H9 (cell line): Measurements from ENCODE around the gene FAM177A1. TPM values are rescaled to one million over a fixed set of nuclear protein-coding genes. Genes with fewer than 3 reads are reported as not detected.
"Not testable (repeated sequence)": the region's sequence is repeated elsewhere in the genome, so short reads cannot be mapped to it uniquely, and the experiment has no call there.

Experiments
- DNase-seq: peaks from one replicate; pipeline ENCODE4 v3.0.0-alpha.2; 2017
- H2AFZ ChIP-seq: one replicate; pipeline ENCODE4 v1.6.1; 2013; ENCODE audit warnings: mild to moderate bottlenecking, low read length, control low read depth, moderate library complexity
- H2AK5ac ChIP-seq: 2 replicates; pipeline ENCODE4 v1.6.1; 2013; ENCODE audit warnings: low read length, control low read depth, mixed read lengths; ENCODE audit not compliant: insufficient read length
- H2BK120ac ChIP-seq: one replicate; pipeline ENCODE4 v1.6.1; 2013; ENCODE audit warnings: low read depth, mild to moderate bottlenecking, low read length, control low read depth, inconsistent platforms; ENCODE audit not compliant: poor library complexity, severe bottlenecking
- H2BK12ac ChIP-seq: 2 replicates; pipeline ENCODE4 v1.6.1; 2013; ENCODE audit warnings: low read length, control low read depth, mixed read lengths, low read depth; ENCODE audit not compliant: insufficient read length
- H2BK15ac ChIP-seq: 2 replicates; pipeline ENCODE4 v1.6.1; 2013; ENCODE audit warnings: low read depth, low read length, control low read depth
- H2BK20ac ChIP-seq: one replicate; pipeline ENCODE4 v1.6.1; 2013; ENCODE audit warnings: low read depth, mild to moderate bottlenecking, low read length, control low read depth, inconsistent platforms; ENCODE audit not compliant: poor library complexity, severe bottlenecking
- H2BK5ac ChIP-seq: 2 replicates; pipeline ENCODE4 v1.6.1; 2013; ENCODE audit warnings: low read length, control low read depth, mixed read lengths; ENCODE audit not compliant: insufficient read length
- H3K14ac ChIP-seq: 2 replicates; pipeline ENCODE4 v1.6.1; 2013; ENCODE audit warnings: low read length, control low read depth; ENCODE audit not compliant: insufficient read depth
- H3K18ac ChIP-seq: 2 replicates; pipeline ENCODE4 v1.6.1; 2013; ENCODE audit warnings: low read depth, mild to moderate bottlenecking, mixed read lengths, low read length, control low read depth; ENCODE audit not compliant: insufficient read length
- H3K23ac ChIP-seq: 2 replicates; pipeline ENCODE4 v1.6.1; 2013; ENCODE audit warnings: low read length, control low read depth, mixed read lengths, low read depth; ENCODE audit not compliant: insufficient read length
- H3K23me2 ChIP-seq: 2 replicates; pipeline ENCODE4 v1.6.1; 2013; ENCODE audit warnings: low read depth, mild to moderate bottlenecking, mixed read lengths, low read length, control low read depth; ENCODE audit not compliant: insufficient read length, poor library complexity, severe bottlenecking
- H3K27ac ChIP-seq: 2 replicates; pipeline ENCODE4 v1.5.1; 2013; ENCODE audit warnings: low read length, control low read depth, mixed read lengths, low read depth; ENCODE audit not compliant: insufficient read length
- H3K27me3 ChIP-seq: 2 replicates; pipeline ENCODE4 v1.6.1; 2013; ENCODE audit warnings: low read length, control low read depth, inconsistent platforms; ENCODE audit not compliant: insufficient read depth
- H3K4ac ChIP-seq: 2 replicates; pipeline ENCODE4 v1.6.1; 2013; ENCODE audit warnings: low read depth, mild to moderate bottlenecking, control low read depth, inconsistent platforms, low read length, moderate library complexity
- H3K4me1 ChIP-seq: 2 replicates; pipeline ENCODE4 v1.6.1; 2013; ENCODE audit warnings: low read length, control low read depth, inconsistent platforms; ENCODE audit not compliant: insufficient read depth
- H3K4me2 ChIP-seq: 2 replicates; pipeline ENCODE4 v1.6.1; 2013; ENCODE audit warnings: low read length, control low read depth, mixed read lengths; ENCODE audit not compliant: insufficient read length, insufficient read depth
- H3K56ac ChIP-seq: 2 replicates; pipeline ENCODE4 v1.6.1; 2013; ENCODE audit warnings: low read depth, mild to moderate bottlenecking, mixed read lengths, low read length, control low read depth; ENCODE audit not compliant: insufficient read length
- H3K79me1 ChIP-seq: 2 replicates; pipeline ENCODE4 v1.6.1; 2013; ENCODE audit warnings: low read depth, mild to moderate bottlenecking, moderate library complexity, low read length, control low read depth, inconsistent platforms; ENCODE audit not compliant: insufficient read depth, poor library complexity, severe bottlenecking
- H3K79me2 ChIP-seq: 2 replicates; pipeline ENCODE4 v1.6.1; 2013; ENCODE audit warnings: low read length, control low read depth, inconsistent platforms; ENCODE audit not compliant: insufficient read depth
- H3K9ac ChIP-seq: 2 replicates; pipeline ENCODE4 v1.6.1; 2013; ENCODE audit warnings: low read length, control low read depth, mixed read lengths; ENCODE audit not compliant: insufficient read length; ENCODE audit errors: extremely low read depth
- H3K9me3 ChIP-seq: one replicate; pipeline ENCODE4 v1.6.1; 2013; ENCODE audit warnings: low read depth, low read length, inconsistent platforms; ENCODE audit not compliant: control insufficient read depth
- H3T11ph ChIP-seq: one replicate; pipeline ENCODE4 v1.6.1; 2013; ENCODE audit warnings: mild to moderate bottlenecking, low read length, control low read depth, inconsistent platforms
- H4K20me1 ChIP-seq: one replicate; pipeline ENCODE4 v1.6.1; 2013; ENCODE audit not compliant: control insufficient read depth, insufficient read length, insufficient read depth
- H4K5ac ChIP-seq: 2 replicates; pipeline ENCODE4 v1.6.1; 2013; ENCODE audit warnings: low read depth, mild to moderate bottlenecking, mixed read lengths, low read length, control low read depth; ENCODE audit not compliant: insufficient read length
- H4K8ac ChIP-seq: replicated peaks from 2 replicates; pipeline ENCODE4 v1.6.1; 2013; ENCODE audit warnings: low read length, control low read depth, mixed read lengths, low read depth; ENCODE audit not compliant: insufficient read length
- H4K91ac ChIP-seq: 2 replicates; pipeline ENCODE4 v1.6.1; 2013; ENCODE audit warnings: low read depth, mild to moderate bottlenecking, moderate library complexity, mixed read lengths, low read length, control low read depth; ENCODE audit not compliant: insufficient read length
- H3K27ac Mint-ChIP-seq, 3 experiments: 2 replicates in 2 of 3; 3 replicates in 1 of 3; pipeline ENCODE4 v1.8.0; 2020 to 2021; ENCODE audit warnings: mixed read lengths in 3 of 3, mild to moderate bottlenecking in 1 of 3, moderate library complexity in 1 of 3
- H3K27me3 Mint-ChIP-seq: 2 replicates; pipeline ENCODE4 v1.8.0; 2021; ENCODE audit warnings: low read depth, mild to moderate bottlenecking, moderate library complexity, mixed read lengths
- H3K36me3 Mint-ChIP-seq, 3 experiments: 2 replicates in 2 of 3; 3 replicates in 1 of 3; pipeline ENCODE4 v1.8.0; 2020 to 2021; ENCODE audit warnings: low read depth in 3 of 3, mixed read lengths in 3 of 3; ENCODE audit not compliant: insufficient read depth in 1 of 3
- H3K4me1 Mint-ChIP-seq, 2 experiments: 2 replicates each; pipeline ENCODE4 v1.8.0; 2020; ENCODE audit warnings: mixed read lengths in 2 of 2
- H3K4me3 Mint-ChIP-seq, 2 experiments: 2 replicates in 1 of 2; 3 replicates in 1 of 2; pipeline ENCODE4 v1.8.0; 2020 to 2021; ENCODE audit warnings: mild to moderate bottlenecking in 2 of 2, mixed read lengths in 2 of 2, moderate library complexity in 1 of 2
- H3K9me3 Mint-ChIP-seq, 2 experiments: 2 replicates in 1 of 2; 3 replicates in 1 of 2; pipeline ENCODE4 v1.8.0; 2020; ENCODE audit warnings: mild to moderate bottlenecking in 2 of 2, mixed read lengths in 2 of 2, moderate library complexity in 1 of 2
- CTCF ChIP-seq: fragments of 200-600 bp; sonication (generic); conservative IDR thresholded peaks from 3 replicates; pipeline ENCODE4 v1.8.0; 2021; ENCODE audit warnings: antibody characterized with exemption, mild to moderate bottlenecking
- whole genome bisulfite sequencing: extraction: QIAGEN DNeasy Blood & Tissue Kit; methylation state at CpG from one replicate; pipeline ENCODE4 v1.1.7; 2013; ENCODE audit warnings: missing lambda C conversion rate, low lambda C conversion rate, mixed read lengths; ENCODE audit not compliant: insufficient read length; ENCODE audit errors: extremely low coverage; 5-methylcytosine and 5-hydroxymethylcytosine counted together
- total RNA-seq: library from RNA; stranded (reverse); gene quantifications from 2 replicates; pipeline ENCODE4 v1.2.1, GENCODE V29; 2021

The FAM177A1 gene
- total RNA-seq, 1 experiment from 2014 or later = 43.1 TPM

GRCh38 chr14:35088514-35088913 lies 42.4 kb downstream of the FAM177A1 start:
- peaks cover 32 to 71% (median 49%) of the 10 kb centered on the region in 3 experiments for H3K36me3 Mint-ChIP-seq
- no peak for TF ChIP-seq CTCF
- no peak overlapping the region for H3K27ac ChIP-seq

GRCh38 chr14:35094645-35095044 lies 48.6 kb downstream of the FAM177A1 start:
- H3K79me2 ChIP-seq, H4K5ac ChIP-seq, H3K4ac ChIP-seq, H2AFZ ChIP-seq, H3K79me1 ChIP-seq, H3K4me1 ChIP-seq, H3K23ac ChIP-seq, H4K91ac ChIP-seq, H2BK120ac ChIP-seq, H3K4me2 ChIP-seq, H3K27me3 Mint-ChIP-seq, H2BK20ac ChIP-seq, H3K14ac ChIP-seq, H3K23me2 ChIP-seq, H3K4me1 Mint-ChIP-seq, H3K9me3 ChIP-seq, H3T11ph ChIP-seq, H2BK5ac ChIP-seq, H3K56ac ChIP-seq, H3K9me3 Mint-ChIP-seq, H3K27me3 ChIP-seq, H2AK5ac ChIP-seq, H4K8ac ChIP-seq, H3K18ac ChIP-seq, H2BK15ac ChIP-seq, H4K20me1 ChIP-seq, H2BK12ac ChIP-seq, H3K27ac ChIP-seq, H3K9ac ChIP-seq, DNase-seq, H3K4me3 Mint-ChIP-seq, H3K27ac Mint-ChIP-seq: not testable (repeated sequence)
- no CpG with 5 or more reads among the region's 6 CpGs for WGBS
- peaks cover 35 to 80% (median 56%) of the 10 kb centered on the region in 3 experiments for H3K36me3 Mint-ChIP-seq

More at GRCh38 chr14:35088514-35088913, 42.4 kb downstream of the FAM177A1 start:
- Histone ChIP-seq H4K8ac (no peak overlapping the region), H3K4ac (no peak overlapping the region), H3K18ac (no peak overlapping the region), H3K4me1 (no peaks in the 10 kb centered on the region), H3K27me3 (no peaks in the 10 kb centered on the region), H3K4me2 (no peak overlapping the region), H2BK20ac (no peak overlapping the region), H3K23ac (no peak overlapping the region), H4K20me1 (no peaks in the 10 kb centered on the region), H3K14ac (no peak overlapping the region), H2AK5ac (no peak overlapping the region), H2BK12ac (no peak overlapping the region), H3K56ac (no peak overlapping the region), H3K9me3 (no peaks in the 10 kb centered on the region), H2BK120ac (no peak overlapping the region), H4K5ac (no peak overlapping the region), H3K79me1 (no peaks in the 10 kb centered on the region), H3K23me2 (no peaks in the 10 kb centered on the region), H3T11ph (no peak overlapping the region), H3K79me2 (no peaks in the 10 kb centered on the region), H2BK15ac (no peak overlapping the region), H3K9ac (no peak overlapping the region), H2AFZ (no peak overlapping the region), H2BK5ac (no peak overlapping the region), H4K91ac (no peak overlapping the region)
- Mint-ChIP-seq H3K27ac (peak overlapping the region in 1 of 3 experiments; percentile 6; a peak in 1 of 7 replicates), H3K9me3 (no peaks in the 10 kb centered on the region), H3K4me1 (no peaks in the 10 kb centered on the region), H3K27me3 (no peaks in the 10 kb centered on the region), H3K4me3 (no peak overlapping the region; a peak in 1 of 5 replicates)
- DNase-seq = no peak
- no CpG with 5 or more reads among the region's 2 CpGs for WGBS
